HG02981 (cell line): Measurements from ENCODE around the gene CLDND1.

Experiments
- ATAC-seq: cut with Tn5 transposase; IDR thresholded peaks from one replicate; pipeline ENCODE4 v1.9.1; 2021; ENCODE audit warnings: mild to moderate bottlenecking, moderate library complexity; ENCODE audit not compliant: unreplicated experiment

CLDND1 gene

GRCh38 chr3:98521897-98522543 lies 682 bp downstream of the CLDND1 start:
- ATAC-seq = peak; percentile 40

- ATAC-seq = no peak
Measured at GRCh38 chr3:98519351-98519750, 3.4 kb downstream of the CLDND1 start.

GRCh38 chr3:98518816-98519215 lies 3.9 kb downstream of the CLDND1 start:
- no peak for ATAC-seq

GRCh38 chr3:98514948-98515347 lies 7.8 kb downstream of the CLDND1 start:
- no peak for ATAC-seq

GRCh38 chr3:98513736-98514135 lies 9.0 kb downstream of the CLDND1 start:
- no peak for ATAC-seq

- no peak for ATAC-seq
Measured at GRCh38 chr3:98513091-98513511, 9.6 kb downstream of the CLDND1 start.

- no peak for ATAC-seq
Measured at GRCh38 chr3:98512576-98512975, 10.1 kb downstream of the CLDND1 start.

- ATAC-seq = no peak
Measured at GRCh38 chr3:98508582-98508981, 14.1 kb downstream of the CLDND1 start.

GRCh38 chr3:98504539-98504938 lies 18.2 kb downstream of the CLDND1 start:
- no peak for ATAC-seq

GRCh38 chr3:98501863-98502576 lies 20.7 kb downstream of the CLDND1 start:
- ATAC-seq = no peak

- ATAC-seq = no peak
Measured at GRCh38 chr3:98501270-98501669, 21.4 kb downstream of the CLDND1 start.

GRCh38 chr3:98500019-98500418 lies 22.7 kb downstream of the CLDND1 start:
- no peak for ATAC-seq

- ATAC-seq = no peak
Measured at GRCh38 chr3:98497381-98497780, 25.3 kb downstream of the CLDND1 start, which contains the start of gene OR5K2. OR5K2 (plus strand) TSS chr3:98497681; CDS start chr3:98497681, 0 bp downstream.

GRCh38 chr3:98483626-98484025 lies 39.1 kb downstream of the CLDND1 start:
- no peak for ATAC-seq

GRCh38 chr3:98482717-98483482 lies 39.8 kb downstream of the CLDND1 start:
- ATAC-seq = no peak
